ENCODE measurements around the gene FN3KRP. TPM values are rescaled to one million over a fixed set of nuclear protein-coding genes. Genes with fewer than 3 reads are reported as not detected.

The FN3KRP gene
- total and polyA plus RNA-seq, 2 of the 13 experiments (the other 11 are each of a cell fraction or from before 2014, with no cell fraction given) = 22.4 to 28.2 TPM

- Histone ChIP-seq H2AFZ (ENCODE audit: low read length) (no peak overlapping the region), H3K79me2 (ENCODE audit: insufficient read depth, low read length) (no peaks in the 10 kb centered on the region), H3K4me1 (ENCODE audit: insufficient read depth, low read length) (peaks cover 67% of the 10 kb centered on the region), H3K4me2 (ENCODE audit: low read depth, low read length) (peak overlapping the region; percentile 86), H3K36me3 (replicated peaks in 1 of 2; ENCODE audit: control insufficient read depth in 1 of 2, insufficient read depth in 2 of 2, low read length in 2 of 2) (no peaks in the 10 kb centered on the region), H4K20me1 (ENCODE audit: insufficient read depth, low read length) (no peaks in the 10 kb centered on the region), H3K9ac (ENCODE audit: insufficient read depth, low read depth, low read length) (no peak overlapping the region), H3K27me3 (ENCODE audit: control insufficient read depth in 1 of 2, insufficient read depth in 2 of 2, low read length in 2 of 2) (peaks cover 0 to 12% of the 10 kb centered on the region in 2 experiments; a peak in 1 of 5 replicates), H3K4me3 (replicated peaks in 1 of 3; ENCODE audit: insufficient read depth in 1 of 3, low read depth in 2 of 3, low read length in 3 of 3) (peak overlapping the region in 1 of 3 experiments; percentile 85; a peak in 2 of 6 replicates), H3K27ac (ENCODE audit: extremely low read length, insufficient read depth, low read length) (no peak overlapping the region), H3K9me3 (ENCODE audit: low read length) (peaks cover 9% of the 10 kb centered on the region)
- CTCF ChIA-PET (ENCODE audit: low intra/inter-chr PET ratio, low total read pairs) = no interaction called here
- no peak for DNase-seq (ENCODE audit: low spot score)
- intact Hi-C loops (cut with micrococcal nuclease; ENCODE audit: unreplicated experiment) = no loop called here
- in situ Hi-C loops (cut with HindIII; ENCODE audit: extremely low pct_ligation_motif_present, low pct_unique_long_range_greater_than_20kb) = no loop called here
- POLR2A ChIA-PET = no interaction called here
- FAIRE-seq = no peak
- ATAC-seq = no peak
- 67% methylated on average over 13 of the region's 13 CpGs for WGBS (ENCODE audit: low lambda C conversion rate)
- no TSS peak for BruUV-seq (replicated peaks)
- TF ChIP-seq MBNL3 (CRISPR knock-in tag; conservative IDR thresholded peaks at IDR 0.05) = no peak
- 0 out of 4 replicates have a peak, but pooled peaks of 1 of the 2 experiments have one; percentile 22 for TF ChIP-seq HMGXB4 (CRISPR knock-in tag; IDR thresholded peaks at IDR 0.05; ENCODE audit: borderline replicate concordance in 1 of 2, low read depth in 1 of 2)
- TF ChIP-seq ZNF670 (CRISPR knock-in tag; IDR thresholded peaks at IDR 0.05; ENCODE audit: borderline replicate concordance) = no peak
- TF ChIP-seq JUND (CRISPR knock-in tag; IDR thresholded peaks at IDR 0.05) = 0 out of 2 replicates have a peak, but pooled peaks have one; percentile 2
- TF ChIP-seq MNT (IDR thresholded peaks at IDR 0.05) = 0 out of 2 replicates have a peak, but pooled peaks have one; percentile 21
- no peak for TF ChIP-seq MTA3 (CRISPR knock-in tag; IDR thresholded peaks at IDR 0.05)
- no peak for TF ChIP-seq ZFP36L2 (CRISPR knock-in tag; IDR thresholded peaks at IDR 0.05)
- no peak for TF ChIP-seq ZBTB25 (CRISPR knock-in tag; IDR thresholded peaks at IDR 0.05)
- TF ChIP-seq MTF2 (CRISPR knock-in tag; IDR thresholded peaks at IDR 0.05; ENCODE audit: borderline replicate concordance) = no peak
- no peak for TF ChIP-seq SRSF4 (IDR thresholded peaks at IDR 0.05; ENCODE audit: low read depth, low read length, poor library complexity, severe bottlenecking)
- no peak for TF ChIP-seq MAF1 (CRISPR knock-in tag; IDR thresholded peaks at IDR 0.05; ENCODE audit: borderline replicate concordance)
- TF ChIP-seq ZNF20 (CRISPR knock-in tag; IDR thresholded peaks at IDR 0.05) = no peak
- no peak for TF ChIP-seq SRF (IDR thresholded peaks at IDR 0.05; ENCODE audit: low read depth, low read length)
- TF ChIP-seq FOXK2 (IDR thresholded peaks at IDR 0.05) = no peak
- no peak for TF ChIP-seq PAXIP1 (CRISPR knock-in tag; conservative IDR thresholded peaks at IDR 0.05)
- 0 out of 2 replicates have a peak, but pooled peaks have one; percentile 20 for TF ChIP-seq ZFYVE20 (CRISPR knock-in tag; IDR thresholded peaks at IDR 0.05; ENCODE audit: borderline replicate concordance, low read depth)
These were observed 17.0 kb upstream of the FN3KRP start for GRCh38 chr17:82699551-82699950.
